MM.1S (cell line): ENCODE results near the gene TOP2A.

Source experiments
- DNase-seq: peaks from one replicate; pipeline ENCODE4 v3.0.0-alpha.2; 2015
- H2AFZ ChIP-seq: fragments of 300-600 bp; sonication (generic); 2 replicates; pipeline ENCODE4 v1.6.0; 2016; ENCODE audit warnings: antibody characterized with exemption, low read length
- H3F3A ChIP-seq: fragments of 300-600 bp; sonication (generic); 2 replicates; pipeline ENCODE4 v1.6.1; 2016; ENCODE audit warnings: mild to moderate bottlenecking, antibody characterized with exemption, low read length, moderate library complexity, mixed read lengths; ENCODE audit not compliant: insufficient read depth
- H3K27ac ChIP-seq: fragments of 300-600 bp; sonication (generic); 2 replicates; pipeline ENCODE4 v1.5.1; 2016; ENCODE audit warnings: mild to moderate bottlenecking, low read length
- H3K27me3 ChIP-seq: fragments of 300-600 bp; sonication (generic); replicated peaks from 2 replicates; pipeline ENCODE4 v1.6.0; 2016; ENCODE audit warnings: low read length; ENCODE audit not compliant: insufficient read depth
- H3K36me3 ChIP-seq: fragments of 300-600 bp; sonication (generic); replicated peaks from 2 replicates; pipeline ENCODE4 v1.6.1; 2016; ENCODE audit warnings: mild to moderate bottlenecking, low read length, mixed read lengths; ENCODE audit not compliant: insufficient read depth
- H3K4me1 ChIP-seq: fragments of 300-600 bp; sonication (generic); 2 replicates; pipeline ENCODE4 v1.6.1; 2016; ENCODE audit warnings: low read length, mixed read lengths
- H3K4me2 ChIP-seq: fragments of 300-600 bp; sonication (generic); 2 replicates; pipeline ENCODE4 v1.6.0; 2016; ENCODE audit warnings: low read depth, low read length
- H3K4me3 ChIP-seq: fragments of 300-600 bp; sonication (generic); 2 replicates; pipeline ENCODE4 v1.5.1; 2016; ENCODE audit warnings: low read length, mixed read lengths
- H3K79me2 ChIP-seq: fragments of 300-600 bp; sonication (generic); 2 replicates; pipeline ENCODE4 v1.6.1; 2016; ENCODE audit warnings: mixed run types, low read length, mixed read lengths
- H3K9ac ChIP-seq: fragments of 300-600 bp; sonication (generic); 2 replicates; pipeline ENCODE4 v1.6.1; 2016; ENCODE audit warnings: low read length, mixed read lengths
- H3K9me2 ChIP-seq: fragments of 300-600 bp; sonication (generic); replicated peaks from 2 replicates; pipeline ENCODE4 v1.6.1; 2016; ENCODE audit warnings: mild to moderate bottlenecking, low read length, mixed read lengths; ENCODE audit not compliant: insufficient read depth
- H3K9me3 ChIP-seq: fragments of 300-600 bp; sonication (generic); replicated peaks from 2 replicates; pipeline ENCODE4 v1.6.1; 2016; ENCODE audit warnings: mild to moderate bottlenecking, low read length, mixed read lengths; ENCODE audit not compliant: insufficient read depth
- H4K20me1 ChIP-seq: fragments of 300-600 bp; sonication (generic); 2 replicates; pipeline ENCODE4 v1.6.1; 2016; ENCODE audit warnings: mild to moderate bottlenecking, low read length, moderate library complexity, mixed read lengths; ENCODE audit not compliant: insufficient read depth
- EZH2 ChIP-seq: fragments of 300-600 bp; sonication (generic); optimal IDR thresholded peaks from 2 replicates; pipeline ENCODE3; 2017; ENCODE audit warnings: low read depth, mild to moderate bottlenecking, antibody characterized with exemption, low read length, mixed read lengths
- EZH2phosphoT487 ChIP-seq: fragments of 300-600 bp; sonication (generic); IDR thresholded peaks from 2 replicates; pipeline ENCODE4 v1.6.1; 2018; ENCODE audit warnings: antibody characterized with exemption, low read length
- TF ChIP-seq, protein P1 (sequence below): fragments of 300-600 bp; sonication (generic); IDR thresholded peaks from 2 replicates; pipeline ENCODE4 v1.5.1; 2016; ENCODE audit warnings: antibody characterized with exemption, low read length, mixed read lengths

The TOP2A gene

DNA sequence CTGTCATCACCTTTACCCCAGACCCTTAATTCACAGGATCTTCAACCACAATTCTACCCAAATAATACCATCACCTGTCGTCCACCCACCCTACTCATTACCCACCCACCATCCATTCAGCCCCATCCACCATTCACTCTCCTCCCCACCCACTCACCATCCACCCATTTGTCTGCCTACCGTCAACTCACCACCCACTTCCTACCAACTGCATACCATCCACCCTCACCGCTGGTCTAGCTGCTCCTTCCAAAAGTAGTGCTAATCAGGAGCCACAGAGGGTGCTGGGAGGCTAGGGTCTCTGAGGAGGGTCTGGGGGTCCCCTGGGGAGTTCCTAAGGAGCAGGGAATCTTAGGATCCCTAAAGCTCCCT is 13.5 kb upstream of the TOP2A start:
- Histone ChIP-seq H3K36me3 (no peaks in the 10 kb centered on the region), H3K9me3 (no peaks in the 10 kb centered on the region), H3K4me1 (no peaks in the 10 kb centered on the region), H2AFZ (no peak overlapping the region), H4K20me1 (no peaks in the 10 kb centered on the region), H3K4me3 (no peak overlapping the region), H3K9me2 (no peaks in the 10 kb centered on the region), H3K79me2 (no peaks in the 10 kb centered on the region), H3F3A (no peaks in the 10 kb centered on the region), H3K27ac (no peak overlapping the region), H3K27me3 (no peaks in the 10 kb centered on the region), H3K9ac (no peak overlapping the region), H3K4me2 (no peak overlapping the region)
- no peak for DNase-seq
- TF ChIP-seq EZH2phosphoT487 (no peak), EZH2 (no peak)
- TF ChIP-seq, protein P1, sequence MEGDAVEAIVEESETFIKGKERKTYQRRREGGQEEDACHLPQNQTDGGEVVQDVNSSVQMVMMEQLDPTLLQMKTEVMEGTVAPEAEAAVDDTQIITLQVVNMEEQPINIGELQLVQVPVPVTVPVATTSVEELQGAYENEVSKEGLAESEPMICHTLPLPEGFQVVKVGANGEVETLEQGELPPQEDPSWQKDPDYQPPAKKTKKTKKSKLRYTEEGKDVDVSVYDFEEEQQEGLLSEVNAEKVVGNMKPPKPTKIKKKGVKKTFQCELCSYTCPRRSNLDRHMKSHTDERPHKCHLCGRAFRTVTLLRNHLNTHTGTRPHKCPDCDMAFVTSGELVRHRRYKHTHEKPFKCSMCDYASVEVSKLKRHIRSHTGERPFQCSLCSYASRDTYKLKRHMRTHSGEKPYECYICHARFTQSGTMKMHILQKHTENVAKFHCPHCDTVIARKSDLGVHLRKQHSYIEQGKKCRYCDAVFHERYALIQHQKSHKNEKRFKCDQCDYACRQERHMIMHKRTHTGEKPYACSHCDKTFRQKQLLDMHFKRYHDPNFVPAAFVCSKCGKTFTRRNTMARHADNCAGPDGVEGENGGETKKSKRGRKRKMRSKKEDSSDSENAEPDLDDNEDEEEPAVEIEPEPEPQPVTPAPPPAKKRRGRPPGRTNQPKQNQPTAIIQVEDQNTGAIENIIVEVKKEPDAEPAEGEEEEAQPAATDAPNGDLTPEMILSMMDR = no peak

DNA sequence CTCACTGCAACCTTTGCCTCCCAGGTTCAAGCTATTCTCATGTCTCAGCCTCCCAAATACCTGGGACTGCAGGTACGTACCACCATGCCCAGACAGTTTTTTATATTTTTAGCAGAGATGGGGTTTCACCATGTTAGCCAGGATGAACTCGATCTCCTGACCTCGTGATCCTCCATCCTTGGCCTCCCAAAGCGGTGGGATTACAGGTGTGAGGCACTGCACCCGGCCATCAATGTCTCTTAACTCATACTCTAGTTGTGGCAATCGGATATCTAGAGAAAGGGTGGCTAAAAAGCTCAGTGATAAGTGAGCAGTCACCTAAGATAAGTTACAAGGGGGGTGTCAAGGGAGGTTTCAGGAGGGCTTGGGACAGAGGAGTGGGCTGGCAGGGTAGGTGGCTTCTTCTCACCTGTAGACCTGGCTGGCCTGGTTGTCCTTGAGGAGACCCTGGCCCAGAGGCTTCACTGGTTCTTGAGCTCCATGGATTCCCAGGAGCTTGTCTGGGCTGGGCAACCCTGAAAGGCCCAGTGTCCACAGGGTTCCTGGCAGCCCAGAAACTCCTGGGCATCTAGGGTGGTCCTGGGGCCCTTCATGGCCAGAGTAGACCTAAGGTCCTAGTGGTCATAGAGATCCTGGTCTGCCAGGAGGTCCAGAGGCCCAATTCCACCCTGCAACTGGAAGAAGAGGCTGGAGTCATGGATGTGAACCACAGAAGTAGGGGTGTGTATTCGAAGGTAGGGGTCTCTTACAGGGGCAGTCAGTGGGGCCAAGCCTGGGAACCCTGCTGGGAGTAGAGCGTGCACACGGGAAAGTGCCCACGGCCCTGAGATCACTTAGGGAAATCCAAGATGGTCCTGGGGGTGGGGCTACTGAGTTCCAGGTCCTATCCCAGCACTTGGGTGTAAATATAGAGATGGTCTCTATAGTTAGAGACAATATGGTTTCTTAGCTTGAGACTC is 12.9 kb upstream of the TOP2A start:
- no peak for TF ChIP-seq EZH2
- TF ChIP-seq, protein P1 = no peak
- no peak for TF ChIP-seq EZH2phosphoT487
- Histone ChIP-seq H3K79me2 (no peaks in the 10 kb centered on the region), H3K36me3 (no peaks in the 10 kb centered on the region), H3K9me2 (no peaks in the 10 kb centered on the region), H3K9me3 (no peaks in the 10 kb centered on the region), H3K9ac (no peak overlapping the region), H2AFZ (no peak overlapping the region), H4K20me1 (no peaks in the 10 kb centered on the region), H3F3A (no peaks in the 10 kb centered on the region), H3K27me3 (no peaks in the 10 kb centered on the region), H3K4me2 (no peak overlapping the region), H3K27ac (no peak overlapping the region), H3K4me1 (no peaks in the 10 kb centered on the region), H3K4me3 (no peak overlapping the region)
- no peak for DNase-seq

DNA sequence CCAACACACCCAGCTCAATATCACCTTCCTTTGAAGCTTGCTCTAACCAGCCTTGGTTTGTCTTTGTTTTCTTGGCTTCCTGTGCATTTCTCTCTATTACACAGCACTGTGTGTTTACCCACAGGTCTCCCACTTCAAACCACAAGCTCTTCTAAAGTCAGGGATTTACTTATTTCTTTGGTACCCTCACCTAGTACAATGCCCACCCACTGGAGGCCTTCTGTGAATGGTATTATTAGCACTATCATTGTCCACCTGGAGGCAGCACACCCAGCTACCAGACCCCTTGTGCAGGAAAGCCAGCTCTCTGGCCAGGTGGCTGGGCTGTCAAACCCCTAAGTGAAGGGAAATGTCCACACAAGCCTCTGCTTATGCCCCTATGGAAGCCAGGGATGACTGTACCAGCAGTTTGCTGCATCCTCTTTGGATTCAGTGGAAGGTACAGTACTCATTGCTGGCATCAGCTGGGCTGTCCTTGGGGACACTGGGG is 9.4 kb upstream of the TOP2A start:
- TF ChIP-seq, protein P1 = no peak
- TF ChIP-seq EZH2phosphoT487 = no peak
- TF ChIP-seq EZH2 = no peak

More for the DNA sequence above, 9.4 kb upstream of the TOP2A start:
- H3K27ac ChIP-seq = no peak overlapping the region
- H3K79me2 ChIP-seq = no peaks in the 10 kb centered on the region
- no peaks in the 10 kb centered on the region for H3K36me3 ChIP-seq
- H4K20me1 ChIP-seq = no peaks in the 10 kb centered on the region
- H2AFZ ChIP-seq = no peak overlapping the region
- H3K4me3 ChIP-seq = no peak overlapping the region
- H3K9me3 ChIP-seq = no peaks in the 10 kb centered on the region
- H3K9me2 ChIP-seq = no peaks in the 10 kb centered on the region
- H3K27me3 ChIP-seq = no peaks in the 10 kb centered on the region
- no peaks in the 10 kb centered on the region for H3F3A ChIP-seq
- H3K4me1 ChIP-seq = no peaks in the 10 kb centered on the region
- no peak for DNase-seq
- H3K4me2 ChIP-seq = no peak overlapping the region
- H3K9ac ChIP-seq = no peak overlapping the region
